ENCODE results near the gene EFTUD2.

EFTUD2 gene

DNA sequence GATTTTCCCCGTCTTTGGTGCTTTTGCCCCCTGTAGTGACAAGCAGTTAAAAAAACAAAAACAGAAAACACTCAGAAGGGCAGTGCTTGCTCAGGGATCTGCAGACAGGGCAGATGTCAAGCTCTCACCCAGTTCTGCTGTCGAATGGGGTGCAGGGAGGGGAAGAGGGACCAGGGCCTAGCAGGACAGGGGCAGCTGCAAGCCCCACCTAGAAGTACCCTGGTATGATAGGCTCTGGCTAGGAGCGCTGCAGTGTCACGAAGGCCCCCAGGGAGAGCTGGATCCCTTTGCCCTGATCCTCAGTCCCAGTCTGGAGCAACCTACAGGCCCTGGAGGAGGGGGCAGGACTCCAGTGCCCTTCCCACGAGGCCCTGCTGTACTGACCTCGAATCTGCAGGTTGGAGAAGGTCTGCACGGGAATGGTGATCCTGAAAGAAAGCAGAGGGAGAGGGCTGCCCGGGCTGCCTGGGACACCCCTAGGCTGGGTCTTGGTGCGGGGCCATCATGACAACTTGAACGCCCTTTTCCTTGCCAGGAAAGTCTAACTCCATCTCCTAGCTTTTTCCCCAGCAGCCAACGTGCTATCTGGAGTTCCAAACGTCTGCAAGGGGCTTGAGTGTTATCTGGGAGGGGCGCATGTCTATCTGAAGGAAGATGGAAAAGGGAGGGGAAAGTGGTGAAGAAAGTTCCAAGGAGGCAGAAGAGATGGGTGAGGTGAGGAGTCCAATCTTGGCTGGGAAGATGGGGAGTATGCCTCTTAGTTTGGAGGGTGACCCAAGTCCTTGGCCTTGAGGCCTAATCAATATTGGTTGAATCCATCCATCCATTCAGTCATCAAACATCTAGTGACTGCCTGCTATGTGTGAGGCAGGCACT is 11.2 kb upstream of the EFTUD2 start:
- DNase-seq (ENCODE audit: low read depth in 2 of 2) = no peak

DNA sequence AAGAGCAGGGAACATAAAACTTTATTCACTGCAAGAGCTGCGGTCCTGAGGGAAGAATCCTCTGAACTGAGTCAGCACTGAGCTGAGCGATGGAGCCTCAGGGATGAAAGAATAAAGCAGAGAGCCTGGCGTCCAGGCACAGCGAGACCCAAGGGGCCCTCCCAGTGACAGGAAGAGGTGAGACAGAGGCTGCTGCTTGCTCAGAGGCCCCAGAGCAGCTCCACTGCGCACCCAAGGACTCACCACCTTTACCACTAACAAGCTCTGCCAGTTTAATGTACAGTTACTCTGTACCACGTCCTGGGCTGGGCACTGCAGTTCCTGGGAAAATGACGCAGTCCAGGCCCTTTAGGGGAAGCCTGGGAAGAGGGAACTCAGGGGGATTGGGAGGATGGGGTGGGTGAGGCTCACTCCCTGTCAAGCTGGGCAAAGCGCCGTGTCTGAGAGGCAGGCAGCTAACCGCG is 10.5 kb upstream of the EFTUD2 start:
- DNase-seq (ENCODE audit: low read depth in 2 of 2) = no peak

DNA sequence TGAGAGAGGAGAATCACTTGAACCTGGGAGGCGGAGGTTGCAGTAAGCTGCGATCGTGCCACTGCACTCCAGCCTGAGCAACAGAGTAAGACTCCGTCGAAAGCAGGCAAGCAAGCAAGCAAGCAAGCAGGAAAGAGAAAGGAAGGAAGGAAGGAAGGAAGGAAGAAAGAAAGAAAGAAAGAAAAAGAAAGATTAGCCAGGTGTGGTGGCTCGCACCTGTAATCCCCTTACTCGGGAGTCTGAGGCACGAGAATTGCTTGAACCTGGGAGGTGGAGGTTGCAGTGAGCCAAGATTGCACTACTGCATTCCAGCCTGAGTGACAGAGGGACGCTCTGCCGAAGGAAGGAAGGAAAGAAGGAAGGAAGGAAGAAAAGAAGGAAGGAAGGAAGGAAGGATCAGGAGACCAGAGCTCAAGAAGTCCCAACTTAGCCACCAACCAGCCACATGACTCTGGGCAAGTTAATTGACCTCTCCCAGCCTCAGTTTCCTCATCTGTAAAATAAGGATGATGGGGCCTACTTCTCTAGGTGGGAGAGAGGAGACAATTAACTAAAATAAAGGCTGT is 9.6 kb upstream of the EFTUD2 start:
- no peak for DNase-seq (ENCODE audit: low read depth in 2 of 2)

DNA sequence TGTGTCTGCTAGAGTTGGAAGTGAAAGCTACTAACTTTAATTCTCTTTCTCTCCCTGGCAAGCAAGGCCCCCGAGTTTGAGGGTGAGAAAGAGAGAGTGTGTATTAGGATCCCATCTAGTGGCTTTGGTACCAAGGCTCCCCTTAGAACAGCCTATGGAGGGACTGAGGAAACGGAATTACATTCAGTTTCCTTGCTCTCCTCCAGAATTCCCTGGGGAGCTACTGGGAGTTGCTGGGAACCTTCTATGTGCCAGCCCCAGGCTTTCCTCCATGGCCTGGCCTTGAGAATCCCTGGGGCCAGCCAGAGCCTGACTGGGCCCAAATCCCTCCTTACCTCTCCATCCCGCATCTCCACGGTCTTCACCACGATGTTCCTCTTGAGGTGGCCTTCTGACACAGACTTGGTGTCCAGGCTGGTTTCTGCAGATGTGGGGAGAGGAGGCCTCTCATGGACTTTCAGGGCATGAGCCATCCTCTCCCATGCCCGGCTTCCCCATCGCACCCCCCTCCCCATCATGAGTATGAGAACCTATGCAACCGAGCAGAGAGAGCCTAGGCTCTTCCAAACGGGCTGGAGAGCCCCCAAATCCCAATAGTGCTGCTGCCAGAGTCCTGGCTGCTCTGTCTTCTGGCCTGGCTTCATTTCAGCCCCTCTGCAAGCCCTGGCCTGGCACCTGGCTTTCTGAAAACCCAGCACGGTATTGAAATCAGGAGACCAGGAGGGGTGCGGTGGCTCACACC is 8.7 kb upstream of the EFTUD2 start:
- no peak for DNase-seq (ENCODE audit: low read depth in 2 of 2)

DNA sequence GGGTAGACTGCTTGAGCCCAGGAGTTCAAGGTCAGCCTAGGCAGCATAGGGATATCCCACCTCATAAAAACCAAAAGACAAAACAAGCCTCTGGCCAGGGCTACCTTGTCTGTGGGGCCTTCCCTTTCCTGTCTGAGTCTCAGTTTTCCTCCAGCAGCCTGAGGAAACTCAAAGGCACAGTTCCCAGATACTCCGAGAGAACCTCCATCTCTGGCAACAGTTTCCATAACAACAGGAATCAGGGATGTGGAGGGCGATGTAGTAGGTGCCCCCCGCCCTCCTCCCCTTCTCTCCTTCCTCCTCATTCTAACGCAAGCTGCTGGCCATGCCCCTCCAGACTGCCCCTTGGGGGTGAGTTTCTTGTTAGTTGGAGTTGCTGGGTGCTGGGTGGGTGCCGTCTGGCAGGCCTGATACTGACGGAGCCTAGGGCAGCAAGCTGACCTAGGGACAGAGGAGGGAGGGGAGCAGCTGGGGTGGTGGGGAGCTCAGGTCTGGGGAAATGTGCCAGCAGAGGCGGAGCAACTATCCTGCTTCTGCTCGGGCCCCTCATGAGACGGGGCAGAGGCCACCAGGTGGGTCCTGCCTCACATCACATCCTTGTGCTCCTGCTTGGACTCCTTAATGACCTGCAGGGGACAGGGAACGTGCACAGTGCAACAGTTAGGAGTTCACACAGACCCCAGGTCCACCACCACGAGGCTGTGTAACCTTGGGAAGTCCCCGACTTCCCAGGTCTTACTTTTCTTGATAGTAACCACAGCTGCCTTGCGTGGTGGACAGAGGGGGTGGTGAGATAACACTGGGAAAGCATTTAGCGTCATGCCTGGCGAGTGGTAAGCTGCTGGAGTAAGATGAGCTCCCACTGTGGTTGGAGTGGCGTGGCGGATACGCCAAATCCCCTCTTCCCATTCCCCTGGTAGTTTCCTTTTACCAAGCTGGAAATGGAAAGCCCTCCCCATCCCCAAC is 7.8 kb upstream of the EFTUD2 start:
- DNase-seq (ENCODE audit: low read depth in 2 of 2) = no peak

DNA sequence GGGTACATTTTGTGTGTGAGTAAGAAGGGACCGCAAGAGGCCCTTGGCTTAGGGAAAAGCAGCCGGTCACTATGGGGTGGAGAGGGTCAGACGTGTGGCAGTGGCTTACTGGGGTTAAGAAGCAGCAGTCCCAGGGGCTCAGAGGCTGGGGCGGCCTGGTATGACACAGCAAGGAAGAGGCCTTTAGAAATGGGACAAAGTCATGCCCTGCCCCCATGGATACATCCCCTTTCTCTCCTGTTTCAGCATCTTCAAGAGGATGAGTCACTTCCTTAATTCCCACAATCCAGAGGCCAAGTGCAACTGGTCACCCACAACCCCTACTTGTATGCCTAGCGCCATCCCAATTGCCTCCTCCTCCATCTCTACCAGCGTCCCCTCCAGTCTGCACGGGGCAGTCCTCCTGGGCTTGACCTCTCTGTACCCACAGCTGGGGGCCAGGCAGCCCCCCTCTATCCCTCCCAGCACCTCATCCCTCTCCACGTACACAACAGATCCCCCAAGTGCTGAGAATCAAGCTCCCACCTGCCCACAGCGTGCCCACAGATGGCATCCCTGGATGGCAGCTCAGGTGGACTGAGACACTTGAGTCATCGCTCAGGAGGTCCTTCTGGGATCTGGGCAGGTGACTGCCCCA is 6.9 kb upstream of the EFTUD2 start:
- DNase-seq (ENCODE audit: low read depth in 2 of 2) = no peak

DNA sequence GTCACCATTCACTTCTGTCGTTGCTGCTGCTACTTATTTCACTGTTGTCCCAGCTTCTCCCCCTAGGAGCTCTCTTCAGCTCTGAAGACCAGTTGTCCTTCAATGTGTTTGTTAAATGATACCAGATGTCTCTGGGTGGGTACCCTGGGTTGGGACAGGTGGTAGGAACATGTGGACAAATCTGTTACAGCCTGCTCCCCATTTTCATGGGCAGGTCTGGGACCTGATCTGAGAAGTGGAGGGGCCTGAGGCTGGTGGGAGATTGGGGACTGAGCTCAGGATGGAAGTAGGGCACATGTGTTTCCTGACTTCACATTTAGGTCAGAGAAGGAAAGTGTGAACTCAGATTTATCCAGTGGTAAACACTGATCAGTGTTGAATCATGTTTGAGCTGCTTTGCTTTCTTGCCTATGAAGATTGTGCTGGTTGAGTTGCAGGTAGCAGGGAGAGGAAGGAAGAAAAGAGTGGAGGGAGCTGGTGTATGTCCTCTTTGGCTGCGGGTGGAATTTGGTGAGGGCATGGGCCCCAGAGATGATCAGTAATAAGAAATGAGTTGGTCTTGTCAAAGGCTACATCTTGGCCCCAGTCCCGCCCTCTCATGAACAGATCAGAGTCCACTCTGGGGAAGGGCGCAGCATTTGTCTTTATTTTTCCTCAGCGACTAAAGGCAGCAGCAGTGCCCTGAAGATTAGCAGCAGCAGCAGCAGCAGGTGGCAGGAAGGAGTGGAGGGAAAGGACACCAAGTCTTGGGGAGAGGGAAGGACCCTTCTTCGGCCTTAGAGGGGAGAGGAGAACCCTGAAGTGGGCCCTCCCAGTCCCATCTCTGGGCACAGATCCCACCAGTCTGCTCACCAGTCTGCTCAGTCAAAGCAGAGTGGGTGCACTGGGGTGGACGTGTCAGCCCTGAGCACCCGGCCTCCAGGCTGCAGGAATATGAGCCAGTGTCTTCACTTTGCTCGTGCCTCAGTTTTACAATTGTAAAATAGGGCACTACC is 6.1 kb upstream of the EFTUD2 start:
- DNase-seq (ENCODE audit: low read depth in 2 of 2) = no peak

DNA sequence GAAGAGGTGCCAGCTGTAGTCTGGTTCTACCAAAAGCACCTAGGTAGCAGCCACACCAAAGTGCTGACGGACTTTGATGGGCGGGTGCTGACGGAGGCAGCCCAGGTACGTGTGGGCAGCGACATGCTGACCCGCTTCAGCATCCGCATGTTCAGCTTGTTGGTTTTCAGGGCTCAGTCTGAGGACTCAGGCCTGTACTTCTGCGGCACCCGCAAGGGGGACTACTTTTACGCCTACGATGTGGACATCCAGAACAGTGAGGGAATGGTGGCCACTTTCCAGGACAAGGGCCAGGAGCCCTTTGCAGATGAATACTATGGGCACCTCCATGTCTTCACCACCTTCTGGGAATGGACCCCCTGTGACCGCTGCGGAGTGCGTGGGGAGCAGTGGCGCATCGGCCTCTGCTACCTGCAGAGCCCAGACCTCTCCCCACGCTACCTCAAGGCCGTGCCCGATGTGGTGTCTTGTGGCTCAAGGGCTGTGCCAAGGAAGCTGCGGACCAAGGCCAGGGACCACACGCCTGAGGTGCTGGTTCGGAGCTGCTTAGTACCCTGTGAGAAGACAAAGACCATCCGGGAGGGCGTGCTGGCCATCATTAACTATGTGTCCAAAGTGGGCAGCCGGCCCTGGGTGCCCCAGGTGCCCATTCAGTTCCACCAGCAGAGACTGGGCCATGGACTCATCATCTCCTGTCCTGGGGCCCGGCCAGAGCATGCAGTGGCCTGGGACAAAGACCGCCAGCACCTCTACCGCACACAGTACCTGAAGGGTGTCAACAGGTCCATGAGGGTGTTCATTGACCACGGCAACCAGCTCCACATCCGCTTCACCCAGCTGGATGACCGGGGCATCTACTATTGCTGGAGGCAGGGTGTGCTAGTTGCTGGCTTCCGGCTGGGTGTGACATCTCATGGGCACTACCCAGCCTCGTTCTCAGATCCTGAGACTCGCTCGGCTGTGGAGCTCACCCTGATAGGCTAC is 5.0 kb upstream of the EFTUD2 start:
- DNase-seq (ENCODE audit: low read depth in 2 of 2) = no peak

DNA sequence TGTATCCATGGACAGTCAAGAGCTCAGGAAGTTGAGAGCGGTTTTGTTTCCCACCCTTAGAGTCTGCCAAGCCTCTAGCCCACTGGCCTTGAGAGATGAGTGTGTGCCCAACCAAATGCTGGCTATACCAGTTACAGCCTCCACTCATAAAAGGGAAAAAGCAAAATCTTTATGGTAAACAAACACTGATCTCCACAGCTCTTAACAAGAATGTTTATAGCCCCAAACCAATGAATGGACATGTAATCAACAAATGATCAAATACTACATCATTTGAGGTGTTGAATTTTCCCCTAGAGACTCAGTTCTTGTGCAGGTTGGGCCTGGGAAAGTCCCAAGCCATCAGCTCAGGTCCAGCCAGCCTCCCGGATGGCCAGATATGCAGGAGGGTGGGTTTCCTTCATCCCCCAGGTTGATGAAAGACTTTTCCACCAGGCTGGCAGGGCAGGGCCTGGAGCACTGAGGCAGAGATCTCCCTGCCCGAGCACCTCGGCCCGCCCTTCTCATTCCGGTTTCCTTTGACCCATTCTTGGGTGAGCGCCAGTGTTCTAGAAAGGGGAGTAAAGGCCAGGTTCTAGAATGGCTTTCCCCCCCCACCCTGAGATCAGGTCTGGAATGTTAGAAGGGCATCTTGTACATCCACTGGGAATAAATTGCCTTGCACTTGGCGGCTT is 3.9 kb upstream of the EFTUD2 start:
- DNase-seq (ENCODE audit: low read depth in 2 of 2) = no peak

DNA sequence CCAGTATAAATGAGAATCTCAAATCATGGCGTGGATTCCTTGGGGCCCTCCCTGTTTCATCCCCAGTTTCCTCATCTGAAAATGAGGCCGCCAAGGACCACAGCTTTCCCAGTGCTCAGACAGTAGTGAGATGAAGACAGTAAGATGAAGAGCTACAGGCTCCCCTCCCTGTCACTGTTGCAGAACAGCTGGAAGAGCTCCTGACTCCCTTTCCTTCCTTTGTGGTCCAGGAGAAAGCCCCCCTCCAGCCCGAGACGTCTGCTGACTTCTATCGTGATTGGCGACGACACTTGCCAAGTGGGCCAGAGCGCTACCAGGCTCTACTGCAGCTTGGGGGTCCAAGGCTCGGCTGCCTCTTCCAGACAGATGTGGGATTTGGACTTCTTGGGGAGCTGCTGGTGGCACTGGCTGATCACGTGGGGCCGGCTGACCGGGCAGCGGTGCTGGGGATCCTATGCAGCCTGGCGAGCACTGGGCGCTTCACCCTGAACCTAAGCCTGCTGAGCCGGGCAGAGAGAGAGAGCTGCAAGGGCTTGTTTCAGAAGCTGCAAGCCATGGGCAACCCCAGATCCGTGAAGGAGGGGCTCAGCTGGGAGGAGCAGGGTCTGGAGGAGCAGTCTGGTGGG is 3.0 kb upstream of the EFTUD2 start:
- DNase-seq (ENCODE audit: low read depth in 2 of 2) = no peak

DNA sequence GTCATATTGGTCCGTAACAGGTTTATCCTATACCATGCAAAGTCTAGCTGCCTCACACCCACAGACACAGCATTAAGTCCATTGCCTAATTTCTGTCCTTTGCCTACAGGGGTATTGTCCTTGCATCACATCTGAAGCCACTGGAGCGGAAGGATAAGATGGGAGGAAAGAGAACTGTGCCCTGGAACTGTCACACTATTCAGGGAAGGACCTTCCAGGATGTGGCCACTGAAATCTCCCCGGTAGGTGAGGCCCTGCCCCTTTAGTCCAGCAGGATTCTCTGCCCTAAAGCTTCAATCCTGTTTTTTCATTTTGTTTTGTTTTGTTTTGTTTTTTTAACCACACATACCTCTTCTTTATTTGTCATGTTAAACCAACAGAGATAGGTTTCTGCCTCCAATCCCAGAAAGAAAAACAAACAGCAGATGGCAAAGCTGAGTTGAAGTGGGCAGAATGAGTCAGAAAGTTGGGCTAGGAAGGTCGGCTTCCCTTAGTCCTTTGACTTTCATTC is 2.2 kb upstream of the EFTUD2 start:
- DNase-seq (ENCODE audit: low read depth in 2 of 2) = no peak

DNA sequence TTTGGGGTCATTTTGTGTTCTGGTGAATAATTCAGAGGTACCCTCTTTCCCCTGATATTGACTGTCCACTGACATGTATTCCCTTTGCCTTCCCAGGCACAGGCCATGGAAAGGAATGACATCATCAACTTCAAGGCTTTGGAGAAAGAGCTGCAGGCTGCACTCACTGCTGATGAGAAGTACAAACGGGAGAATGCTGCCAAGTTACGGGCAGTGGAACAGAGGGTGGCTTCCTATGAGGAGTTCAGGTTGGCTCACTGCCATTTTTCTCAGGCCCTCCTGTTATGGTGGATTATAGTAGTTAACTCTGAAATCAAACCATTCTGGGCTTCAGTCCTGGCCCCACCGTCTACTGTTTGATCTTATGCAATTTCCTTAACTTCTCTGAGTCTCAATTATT is 1.6 kb upstream of the EFTUD2 start:
- no peak for DNase-seq (ENCODE audit: low read depth in 2 of 2)

DNA sequence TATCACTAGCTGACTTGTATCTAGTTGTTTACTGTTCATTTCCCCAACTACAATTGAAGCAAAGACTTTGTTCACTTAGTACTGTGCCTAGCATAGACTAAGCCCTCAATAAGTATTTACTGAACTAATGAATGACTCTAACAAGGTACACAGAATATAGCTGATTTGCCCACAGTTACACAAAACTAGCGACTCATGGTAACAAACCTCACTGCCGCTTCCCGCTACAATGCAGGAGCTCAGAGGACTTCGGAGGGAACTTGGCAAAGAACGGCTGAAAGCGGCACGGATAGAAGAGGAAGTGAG is 524 bp downstream of the EFTUD2 start:
- no peak for DNase-seq (ENCODE audit: low read depth in 2 of 2)

DNA sequence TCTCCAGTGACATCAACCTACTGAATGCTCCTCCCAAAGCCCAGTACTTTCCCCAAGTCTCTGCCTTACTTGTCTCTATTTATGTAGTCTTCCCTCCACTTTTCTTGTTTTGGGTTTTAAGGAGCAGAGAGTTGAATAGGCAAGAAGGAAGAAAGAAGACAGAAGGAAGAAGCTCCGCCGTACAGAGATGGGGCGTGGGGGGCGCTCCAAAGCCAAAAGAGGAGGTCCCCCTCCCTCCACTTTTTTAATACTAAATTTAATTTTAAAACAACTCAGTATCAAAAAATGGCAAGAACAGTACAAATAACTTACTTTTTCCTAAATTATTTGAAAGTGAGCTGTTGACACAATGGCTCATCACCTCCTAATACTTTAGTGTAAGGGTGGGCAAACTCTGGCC is 4.6 kb downstream of the EFTUD2 start:
- no peak for DNase-seq (ENCODE audit: low read depth in 2 of 2)

DNA sequence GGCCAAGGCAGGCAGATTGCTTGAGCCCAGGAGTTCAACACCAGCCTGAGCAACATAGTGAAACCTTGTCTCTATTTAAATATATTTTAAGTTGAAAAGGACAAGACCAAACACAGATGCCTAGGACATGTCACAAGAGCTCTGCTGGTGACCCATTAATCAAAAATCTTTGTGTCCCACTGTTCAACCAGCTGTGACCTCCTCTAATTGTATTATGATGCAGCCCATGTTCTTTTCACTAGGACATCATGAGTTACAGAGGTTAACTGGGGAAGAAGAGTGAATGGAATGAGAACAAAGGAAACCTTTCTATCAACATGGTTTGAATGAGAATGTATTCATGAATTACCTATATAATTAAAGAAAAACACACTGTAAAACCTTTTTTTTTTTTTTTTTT is 7.0 kb downstream of the EFTUD2 start:
- no peak for DNase-seq (ENCODE audit: low read depth in 2 of 2)

DNA sequence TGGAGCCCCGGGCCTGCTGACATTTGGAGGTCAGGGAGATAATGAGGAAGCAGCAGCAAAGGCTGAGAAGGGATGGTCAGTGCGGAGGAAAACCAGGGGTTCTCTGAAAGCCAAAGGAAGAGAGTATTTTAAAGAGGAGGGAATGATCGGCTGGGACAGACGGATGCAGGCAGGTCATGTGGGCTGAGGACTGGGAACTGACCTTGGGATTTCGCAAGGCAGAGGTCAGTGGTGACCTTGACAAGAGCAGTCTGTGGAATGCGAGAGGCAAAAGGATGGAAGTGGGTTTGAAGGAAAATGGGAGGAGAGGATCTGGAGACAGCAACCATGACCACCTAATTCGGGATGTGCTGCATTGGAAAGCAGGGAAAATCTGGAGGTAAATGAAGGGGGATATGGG is 10.2 kb downstream of the EFTUD2 start:
- DNase-seq (ENCODE audit: low read depth in 2 of 2) = no peak

Measured in stimulated activated CD4-positive, alpha-beta T cell treated with anti-CD3 and anti-CD28 coated beads, Interleukin-12 subunit alpha, Interleukin-12 subunit beta, amount 100 ng/mL, for 24 hours (primary cell).